Measurements from ENCODE around the gene CLUH.

Gene CLUH

DNA sequence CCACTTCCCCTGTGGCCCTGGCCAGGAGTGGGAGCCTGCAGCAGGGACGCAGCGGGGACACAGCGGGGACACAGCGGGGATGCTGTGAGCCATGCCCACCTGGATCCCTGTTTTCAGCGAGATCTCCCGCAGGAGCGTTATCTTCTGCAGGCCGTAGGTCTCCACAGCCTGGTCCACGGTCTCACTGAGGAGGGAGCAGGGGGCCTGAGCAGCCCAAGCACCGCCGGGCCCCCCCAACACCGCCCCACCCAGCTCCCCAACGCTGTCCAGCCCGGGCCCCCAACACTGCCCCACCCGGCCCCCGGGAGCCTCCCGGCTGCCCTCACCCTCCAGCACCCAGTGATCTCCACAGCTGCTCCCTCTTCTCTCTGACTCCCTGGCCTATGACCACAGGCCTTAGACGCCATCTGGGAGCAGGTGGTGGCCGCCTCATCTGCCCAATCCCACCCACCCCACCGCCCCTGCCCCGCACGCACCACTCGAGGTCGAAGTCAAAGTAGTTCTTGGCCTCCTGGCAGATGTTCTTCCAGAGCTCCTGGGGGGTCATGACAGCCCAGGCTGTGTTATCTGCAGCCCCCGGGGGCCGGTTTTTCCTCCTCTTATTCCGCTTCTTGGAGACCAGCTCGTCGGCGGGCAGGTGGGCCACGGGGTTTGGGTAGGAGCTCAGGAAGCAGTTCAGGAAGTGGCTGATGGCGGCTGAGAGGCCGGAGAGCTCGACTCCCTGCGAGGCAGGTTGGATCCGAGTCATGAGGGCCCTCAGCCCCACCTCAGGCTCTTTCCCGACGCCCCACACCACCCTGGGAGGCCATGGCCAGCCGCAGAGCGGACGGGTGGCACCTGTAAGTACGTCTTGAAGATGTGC is 17.0 kb downstream of the CLUH start:
- Histone ChIP-seq H3K4me3 (ENCODE audit: low read length, poor library complexity, severe bottlenecking) (no peak overlapping the region), H3K27me3 (ENCODE audit: insufficient read depth, low read length, poor library complexity, severe bottlenecking) (no peaks in the 10 kb centered on the region), H3K36me3 (ENCODE audit: insufficient read depth, low read length) (peaks cover 34% of the 10 kb centered on the region; the same call in 1 of the 2 replicates), H4K20me1 (ENCODE audit: insufficient read depth, low read length, poor library complexity, severe bottlenecking) (no peaks in the 10 kb centered on the region), H2AFZ (ENCODE audit: low read length) (no peak overlapping the region), H3K9me3 (ENCODE audit: insufficient read depth, low read depth, low read length) (no peaks in the 10 kb centered on the region), H3K79me2 (ENCODE audit: insufficient read depth, low read length) (no peaks in the 10 kb centered on the region), H3K4me1 (ENCODE audit: insufficient read depth, low read length, poor library complexity, severe bottlenecking) (no peaks in the 10 kb centered on the region), H3K9ac (ENCODE audit: low read depth, low read length, poor library complexity, severe bottlenecking) (no peak overlapping the region), H3K4me2 (ENCODE audit: low read depth, low read length, poor library complexity, severe bottlenecking) (no peak overlapping the region), H3F3A (ENCODE audit: low read depth) (no peaks in the 10 kb centered on the region), H3K9me2 (replicated peaks; ENCODE audit: low read depth, low read length) (no peaks in the 10 kb centered on the region)
- TF ChIP-seq, protein P1, sequence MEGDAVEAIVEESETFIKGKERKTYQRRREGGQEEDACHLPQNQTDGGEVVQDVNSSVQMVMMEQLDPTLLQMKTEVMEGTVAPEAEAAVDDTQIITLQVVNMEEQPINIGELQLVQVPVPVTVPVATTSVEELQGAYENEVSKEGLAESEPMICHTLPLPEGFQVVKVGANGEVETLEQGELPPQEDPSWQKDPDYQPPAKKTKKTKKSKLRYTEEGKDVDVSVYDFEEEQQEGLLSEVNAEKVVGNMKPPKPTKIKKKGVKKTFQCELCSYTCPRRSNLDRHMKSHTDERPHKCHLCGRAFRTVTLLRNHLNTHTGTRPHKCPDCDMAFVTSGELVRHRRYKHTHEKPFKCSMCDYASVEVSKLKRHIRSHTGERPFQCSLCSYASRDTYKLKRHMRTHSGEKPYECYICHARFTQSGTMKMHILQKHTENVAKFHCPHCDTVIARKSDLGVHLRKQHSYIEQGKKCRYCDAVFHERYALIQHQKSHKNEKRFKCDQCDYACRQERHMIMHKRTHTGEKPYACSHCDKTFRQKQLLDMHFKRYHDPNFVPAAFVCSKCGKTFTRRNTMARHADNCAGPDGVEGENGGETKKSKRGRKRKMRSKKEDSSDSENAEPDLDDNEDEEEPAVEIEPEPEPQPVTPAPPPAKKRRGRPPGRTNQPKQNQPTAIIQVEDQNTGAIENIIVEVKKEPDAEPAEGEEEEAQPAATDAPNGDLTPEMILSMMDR (conservative IDR thresholded peaks at IDR 0.05; ENCODE audit: low read length) = no peak
- TF ChIP-seq EZH2phosphoT487 (IDR thresholded peaks at IDR 0.05; ENCODE audit: borderline replicate concordance) = no peak

DNA sequence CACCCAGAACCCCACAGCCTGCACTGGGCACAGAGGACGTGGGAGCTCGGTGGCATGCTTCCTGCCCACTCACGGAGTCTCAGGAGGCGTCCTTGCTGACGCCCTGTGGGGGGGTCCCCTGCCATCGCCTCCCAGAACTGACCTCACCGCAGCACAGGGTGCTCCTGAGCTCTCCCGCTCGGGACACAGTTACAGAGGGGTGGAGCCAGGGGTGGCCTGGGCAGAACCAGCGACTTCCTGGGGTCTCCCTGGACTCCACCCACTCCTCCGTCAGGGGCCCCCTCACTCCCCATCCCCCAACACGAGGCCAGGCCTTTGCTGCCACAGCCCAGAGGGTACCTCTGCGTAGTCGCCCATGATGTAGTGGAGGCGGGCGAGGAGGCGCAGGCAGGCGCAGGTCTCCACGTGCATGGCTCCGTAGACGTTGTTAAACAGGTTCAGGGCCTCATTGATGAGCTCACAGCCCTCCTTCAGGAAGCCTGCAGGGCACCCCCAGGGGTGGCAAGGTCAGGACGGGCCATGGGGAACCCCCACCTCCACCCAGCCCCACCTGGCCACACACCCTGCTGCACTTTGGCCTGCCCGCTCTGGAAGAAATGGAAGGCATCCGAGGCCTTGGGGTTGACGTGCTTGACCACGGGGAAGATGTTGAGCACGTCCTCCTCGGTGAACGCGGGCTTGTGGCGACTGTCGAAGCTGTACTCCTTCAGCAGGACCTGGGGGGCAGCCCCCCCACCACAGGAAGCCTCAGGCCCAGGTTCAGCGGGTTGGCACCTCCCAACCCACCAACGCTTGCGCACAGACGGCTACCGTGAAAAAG is 17.8 kb downstream of the CLUH start:
- no peaks in the 10 kb centered on the region for H3K79me2 ChIP-seq (ENCODE audit: insufficient read depth, low read length)
- no peaks in the 10 kb centered on the region for H3K4me1 ChIP-seq (ENCODE audit: insufficient read depth, low read length, poor library complexity, severe bottlenecking)
- H3K9me3 ChIP-seq (ENCODE audit: insufficient read depth, low read depth, low read length) = no peaks in the 10 kb centered on the region
- TF ChIP-seq, protein P1 (conservative IDR thresholded peaks at IDR 0.05; ENCODE audit: low read length) = no peak
- TF ChIP-seq EZH2phosphoT487 (IDR thresholded peaks at IDR 0.05; ENCODE audit: borderline replicate concordance) = no peak
- no peaks in the 10 kb centered on the region for H3K9me2 ChIP-seq (replicated peaks; ENCODE audit: low read depth, low read length)
- no peak overlapping the region for H3K9ac ChIP-seq (ENCODE audit: low read depth, low read length, poor library complexity, severe bottlenecking)
- no peak overlapping the region for H2AFZ ChIP-seq (ENCODE audit: low read length)
- no peak overlapping the region for H3K4me3 ChIP-seq (ENCODE audit: low read length, poor library complexity, severe bottlenecking)
- H3K4me2 ChIP-seq (ENCODE audit: low read depth, low read length, poor library complexity, severe bottlenecking) = no peak overlapping the region
- H3F3A ChIP-seq (ENCODE audit: low read depth) = no peaks in the 10 kb centered on the region
- H4K20me1 ChIP-seq (ENCODE audit: insufficient read depth, low read length, poor library complexity, severe bottlenecking) = no peaks in the 10 kb centered on the region
- H3K27me3 ChIP-seq (ENCODE audit: insufficient read depth, low read length, poor library complexity, severe bottlenecking) = no peaks in the 10 kb centered on the region
- H3K36me3 ChIP-seq (ENCODE audit: insufficient read depth, low read length) = peaks cover 37% of the 10 kb centered on the region; the same call in 1 of the 2 replicates

DNA sequence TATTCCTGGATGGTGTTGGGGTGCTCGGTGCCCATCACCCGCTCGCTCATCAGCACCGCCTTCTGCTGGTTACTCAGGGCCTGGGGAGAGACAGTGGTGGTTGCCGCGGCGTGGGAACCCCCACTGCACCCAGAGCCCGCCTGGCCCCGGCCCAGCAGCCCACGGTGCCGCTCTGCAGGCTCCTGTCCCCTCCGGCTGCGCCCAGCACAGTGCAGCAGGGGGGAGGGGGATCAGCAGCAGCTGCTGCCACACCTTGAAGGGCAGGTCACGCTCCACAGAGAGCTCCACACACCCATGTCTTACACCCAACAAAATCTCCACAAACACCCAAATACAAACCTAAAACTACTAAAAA is 18.8 kb downstream of the CLUH start:
- TF ChIP-seq EZH2phosphoT487 (IDR thresholded peaks at IDR 0.05; ENCODE audit: borderline replicate concordance) = no peak
- TF ChIP-seq, protein P1 (conservative IDR thresholded peaks at IDR 0.05; ENCODE audit: low read length) = no peak
- Histone ChIP-seq H2AFZ (ENCODE audit: low read length) (no peak overlapping the region), H3K79me2 (ENCODE audit: insufficient read depth, low read length) (no peaks in the 10 kb centered on the region), H3F3A (ENCODE audit: low read depth) (no peaks in the 10 kb centered on the region), H3K9ac (ENCODE audit: low read depth, low read length, poor library complexity, severe bottlenecking) (no peak overlapping the region), H3K4me3 (ENCODE audit: low read length, poor library complexity, severe bottlenecking) (no peak overlapping the region), H3K36me3 (ENCODE audit: insufficient read depth, low read length) (peaks cover 29% of the 10 kb centered on the region; the same call in 1 of the 2 replicates), H3K9me3 (ENCODE audit: insufficient read depth, low read depth, low read length) (no peaks in the 10 kb centered on the region), H3K4me2 (ENCODE audit: low read depth, low read length, poor library complexity, severe bottlenecking) (no peak overlapping the region), H3K9me2 (replicated peaks; ENCODE audit: low read depth, low read length) (no peaks in the 10 kb centered on the region), H3K27me3 (ENCODE audit: insufficient read depth, low read length, poor library complexity, severe bottlenecking) (no peaks in the 10 kb centered on the region), H3K4me1 (ENCODE audit: insufficient read depth, low read length, poor library complexity, severe bottlenecking) (no peaks in the 10 kb centered on the region), H4K20me1 (ENCODE audit: insufficient read depth, low read length, poor library complexity, severe bottlenecking) (no peaks in the 10 kb centered on the region)
